Kasumi-1 (cell line): ENCODE measurements around the gene EIF5AL1.
A peak's percentile ranks its signal among the peaks of the same experiment; 100 is the strongest.
"Not testable (repeated sequence)": the region's sequence is repeated elsewhere in the genome, so short reads cannot be mapped to it uniquely, and the experiment has no call there.

Experiments
- DNase-seq, 2 experiments: peaks; one replicate each; lab custom pipeline; 2025; lab: John Stamatoyannopoulos, UW

Gene EIF5AL1

DNA sequence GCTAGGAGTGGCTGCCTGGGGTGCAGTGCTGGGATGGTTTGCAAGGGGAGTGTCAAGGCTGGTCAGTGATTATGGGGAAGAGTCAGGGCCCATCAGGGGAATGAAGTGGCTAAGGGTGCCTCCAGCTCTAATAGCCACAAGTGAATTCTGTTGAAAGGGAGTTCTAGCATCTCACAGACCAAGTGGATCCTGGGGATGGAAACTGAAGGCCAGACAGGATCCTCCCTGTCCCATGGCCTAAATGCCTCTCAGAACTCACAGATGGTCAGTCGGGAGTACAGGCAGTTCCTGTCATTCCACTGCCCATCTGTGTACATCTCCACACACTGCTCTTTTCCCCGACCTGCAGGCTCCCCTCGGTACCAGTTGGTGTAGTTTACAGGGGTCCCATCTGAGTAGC is 44.6 kb downstream of the EIF5AL1 start:
- not testable (repeated sequence) for DNase-seq

DNA sequence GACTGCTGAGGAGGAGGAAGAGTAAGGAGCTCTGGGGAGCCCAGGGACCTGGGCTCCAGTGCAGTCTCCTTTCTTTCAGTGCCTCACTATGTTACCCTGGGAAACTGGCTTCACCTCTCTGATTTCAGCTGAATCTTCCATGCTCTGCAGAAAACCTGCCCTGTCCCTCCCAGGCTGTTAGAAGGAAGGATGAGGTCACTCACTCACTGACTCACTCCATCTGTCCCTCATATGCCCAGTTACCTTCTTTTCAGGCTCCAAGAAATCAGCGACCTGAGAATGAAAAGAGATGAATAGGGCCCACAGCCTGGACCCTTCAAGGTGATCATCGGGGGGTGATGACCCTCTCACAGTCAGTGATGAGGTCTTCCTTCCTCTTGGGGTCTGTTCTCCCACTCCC is 47.4 kb downstream of the EIF5AL1 start:
- DNase-seq: no peak

DNA sequence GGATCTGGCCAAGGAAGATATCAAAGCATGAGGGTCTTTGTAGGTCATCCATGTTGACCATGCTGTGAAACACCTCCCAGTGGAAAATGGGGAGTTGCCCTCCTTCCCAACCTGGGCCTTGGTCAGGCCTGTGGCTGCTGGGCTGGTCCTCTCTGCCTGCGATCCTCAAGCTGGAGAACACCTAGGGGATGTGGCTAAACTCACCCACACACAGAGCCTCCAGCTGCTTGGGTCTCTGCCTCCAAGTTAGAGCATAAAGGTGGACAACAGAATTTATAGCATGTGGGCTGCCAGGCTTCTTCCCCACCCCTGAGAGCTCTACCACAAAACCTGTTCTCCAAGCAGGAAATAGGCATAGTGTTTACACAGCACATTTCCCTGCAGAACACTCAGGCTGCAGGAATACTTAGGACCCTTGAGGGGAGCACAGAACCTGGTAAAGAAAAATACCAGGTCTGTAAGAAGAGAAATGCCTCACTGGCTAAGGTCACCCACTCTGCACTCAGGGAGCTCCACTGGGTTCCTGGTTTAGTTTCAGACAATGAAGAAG is 47.9 kb downstream of the EIF5AL1 start, which contains the start of gene SFTPA2:
Gene SFTPA2, minus strand, starts transcription at position 248 of the 550 bp plus-strand sequence. CDS start 924 bp downstream, outside the sequence.
- no peak for DNase-seq

DNA sequence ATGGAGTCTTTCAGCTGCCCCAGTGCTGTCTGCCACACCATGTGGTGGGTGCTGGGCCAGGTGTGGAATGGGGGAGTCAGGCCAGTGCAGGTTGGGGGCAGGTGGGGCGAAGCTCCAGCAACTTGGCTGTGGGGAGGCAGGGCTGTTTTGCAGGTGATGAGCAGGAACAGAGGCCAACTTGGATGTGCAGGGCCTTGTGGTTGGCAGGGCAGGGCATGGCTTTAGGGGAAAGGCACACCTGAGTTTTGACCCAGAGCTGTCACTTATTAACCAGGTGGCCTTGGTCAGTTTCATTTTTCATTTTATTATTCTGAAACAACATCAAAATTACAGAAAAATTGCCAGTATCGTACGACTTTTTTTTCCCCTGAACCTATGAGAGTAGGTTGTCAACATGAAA is 48.9 kb downstream of the EIF5AL1 start:
- DNase-seq: no peak

DNA sequence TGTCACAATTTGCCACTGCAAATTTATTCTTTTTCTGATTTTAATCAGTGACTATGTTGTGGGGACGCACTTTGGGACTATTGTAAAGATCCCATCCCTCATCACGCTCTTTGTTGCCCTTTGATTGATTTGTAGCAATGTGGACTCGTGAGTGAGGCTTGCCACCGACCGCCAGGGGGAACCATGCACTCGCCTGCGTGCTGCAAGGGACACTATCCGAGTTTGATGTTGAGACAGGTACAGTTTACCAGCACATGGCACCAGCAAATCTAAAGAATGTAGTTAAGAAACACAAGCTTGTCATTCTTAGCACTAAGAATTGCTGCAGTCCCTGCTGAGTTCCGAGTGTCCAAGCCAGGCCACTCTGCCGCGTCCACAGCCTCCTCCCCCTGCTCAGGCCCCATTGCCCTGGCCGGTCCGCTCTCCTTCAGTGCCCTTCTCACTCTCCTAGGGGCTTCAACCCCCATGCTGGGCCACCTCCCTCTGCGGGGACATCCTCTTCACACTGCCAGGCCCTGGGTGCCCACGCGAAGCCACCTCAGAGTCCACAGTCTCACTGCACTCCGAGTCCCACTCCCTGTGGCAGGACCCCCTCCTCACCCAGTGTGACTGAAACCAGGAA is 49.9 kb downstream of the EIF5AL1 start:
- DNase-seq: peak; percentile 55 to 73

DNA sequence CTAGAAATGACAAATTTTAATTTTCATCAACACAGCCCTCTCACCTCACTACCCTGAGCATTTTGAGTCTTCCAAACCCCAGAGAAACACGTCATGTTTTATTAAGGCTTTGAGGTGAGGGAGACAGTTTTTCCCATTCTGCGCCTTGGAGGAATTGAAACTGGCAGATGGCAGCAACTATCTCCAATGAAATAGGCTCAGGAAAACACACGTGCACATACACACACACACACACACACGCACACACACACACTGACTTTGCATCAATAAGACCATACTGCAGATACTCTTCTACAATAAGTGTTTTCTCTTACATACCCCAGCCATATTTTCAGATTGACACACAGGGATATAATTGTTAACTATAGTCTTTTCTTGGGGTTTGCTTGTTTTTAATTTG is 51.1 kb downstream of the EIF5AL1 start:
- no peak for DNase-seq
